ENCODE results near the gene CD22. TPM values are rescaled to one million over a fixed set of nuclear protein-coding genes. Genes with fewer than 3 reads are reported as not detected.

CD22 gene
- total and polyA plus RNA-seq, 8 donors = 2.0 to 5.7 (median 4.0) TPM; not detected in 3

DNA sequence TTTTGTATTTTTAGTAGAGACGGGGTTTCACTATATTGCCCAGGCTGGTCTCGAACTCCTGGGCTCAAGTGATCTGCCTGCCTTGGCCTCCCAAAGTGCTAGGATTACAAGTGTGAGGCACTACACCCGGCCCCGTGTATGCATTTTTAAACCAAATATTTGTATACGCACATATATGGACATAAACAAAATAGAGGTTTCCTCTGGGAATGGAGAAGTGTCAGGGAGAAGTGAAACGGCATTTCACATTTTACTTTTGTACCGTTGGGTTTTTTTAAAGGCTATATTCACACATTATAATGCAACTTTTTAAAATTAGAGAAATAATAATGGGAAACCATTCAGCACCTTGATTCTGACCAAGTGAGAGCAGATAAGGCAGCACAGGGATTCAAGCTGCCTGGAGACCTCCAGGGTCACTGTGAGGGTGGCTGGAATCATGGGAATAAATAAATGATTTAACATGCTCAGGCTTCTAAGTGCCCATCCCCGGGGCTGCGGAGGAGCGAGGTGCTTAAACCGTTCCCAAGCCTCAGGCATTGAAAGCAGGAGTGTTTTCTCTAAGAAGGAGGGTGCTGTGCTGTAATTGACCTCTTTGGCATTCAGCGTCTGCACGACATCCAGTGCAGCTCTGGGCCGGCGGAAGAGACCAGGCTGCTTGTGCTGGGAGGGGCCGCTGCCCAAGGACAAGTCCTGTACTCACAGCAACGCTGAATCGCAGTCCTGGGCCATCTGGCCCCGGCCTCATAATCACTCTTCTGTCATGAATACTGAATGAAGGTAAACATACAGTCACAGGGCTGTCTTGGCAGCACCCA is 66.6 kb downstream of the CD22 start:
- Histone ChIP-seq H3K4me3 (no peak overlapping the region), H3K27me3 (no peaks in the 10 kb centered on the region), H3K27ac (no peak overlapping the region), H3K9me3 (no peaks in the 10 kb centered on the region), H3K36me3 (no peaks in the 10 kb centered on the region), H3K4me1 (peaks cover 0 to 10% (median 4%) of the 10 kb centered on the region in 4 donors)
- peak; percentile 43 to 81 for DNase-seq
- intact Hi-C loops (cut with DNase I; ENCODE audit: low total_unique reads) = no loop called here
- WGBS, 5 donors = 31 to 51% (median 39%) methylated on average over 19 of the region's 19 CpGs
- TF ChIP-seq POLR2A (IDR thresholded peaks at IDR 0.05) (no peak), POLR2AphosphoS5 (IDR thresholded peaks at IDR 0.05) (no peak), EP300 (IDR thresholded peaks at IDR 0.05) (no peak)
- TF ChIP-seq, protein P1, sequence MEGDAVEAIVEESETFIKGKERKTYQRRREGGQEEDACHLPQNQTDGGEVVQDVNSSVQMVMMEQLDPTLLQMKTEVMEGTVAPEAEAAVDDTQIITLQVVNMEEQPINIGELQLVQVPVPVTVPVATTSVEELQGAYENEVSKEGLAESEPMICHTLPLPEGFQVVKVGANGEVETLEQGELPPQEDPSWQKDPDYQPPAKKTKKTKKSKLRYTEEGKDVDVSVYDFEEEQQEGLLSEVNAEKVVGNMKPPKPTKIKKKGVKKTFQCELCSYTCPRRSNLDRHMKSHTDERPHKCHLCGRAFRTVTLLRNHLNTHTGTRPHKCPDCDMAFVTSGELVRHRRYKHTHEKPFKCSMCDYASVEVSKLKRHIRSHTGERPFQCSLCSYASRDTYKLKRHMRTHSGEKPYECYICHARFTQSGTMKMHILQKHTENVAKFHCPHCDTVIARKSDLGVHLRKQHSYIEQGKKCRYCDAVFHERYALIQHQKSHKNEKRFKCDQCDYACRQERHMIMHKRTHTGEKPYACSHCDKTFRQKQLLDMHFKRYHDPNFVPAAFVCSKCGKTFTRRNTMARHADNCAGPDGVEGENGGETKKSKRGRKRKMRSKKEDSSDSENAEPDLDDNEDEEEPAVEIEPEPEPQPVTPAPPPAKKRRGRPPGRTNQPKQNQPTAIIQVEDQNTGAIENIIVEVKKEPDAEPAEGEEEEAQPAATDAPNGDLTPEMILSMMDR (IDR thresholded peaks at IDR 0.05) = no peak

DNA sequence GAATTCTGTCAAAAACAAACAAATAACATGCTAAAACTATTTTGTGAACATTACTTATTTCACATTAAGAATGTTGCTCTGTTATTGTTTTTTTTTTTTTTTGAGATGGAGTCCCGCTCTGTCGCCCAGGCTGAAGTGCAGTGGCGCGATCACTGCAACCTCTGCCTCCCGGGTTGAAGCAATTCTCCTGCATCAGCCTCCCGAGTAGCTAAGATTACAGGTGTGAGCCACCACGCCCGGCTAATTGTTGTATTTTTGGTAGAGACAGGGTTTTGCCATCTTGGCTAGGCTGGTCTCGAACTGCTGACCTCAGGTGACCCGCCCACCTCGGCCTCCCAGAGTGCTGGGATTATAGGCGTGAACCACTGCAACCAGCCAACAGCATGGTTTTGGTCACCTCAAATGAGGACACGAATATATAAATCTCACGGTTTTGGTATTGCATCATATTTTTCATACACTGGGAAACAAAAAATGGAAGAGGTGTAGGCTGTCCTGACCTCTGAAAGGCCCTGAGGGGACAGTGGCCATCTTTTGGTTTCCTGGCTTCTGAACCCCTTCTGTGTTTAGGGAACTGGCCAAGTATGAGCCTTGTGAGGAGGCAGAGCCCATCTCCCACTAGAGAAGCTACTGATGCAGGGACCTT is 67.4 kb downstream of the CD22 start:
- 85 to 90% (median 89%) methylated on average over 14 of the region's 14 CpGs for WGBS, 5 donors
- Histone ChIP-seq H3K9me3 (no peaks in the 10 kb centered on the region), H3K4me1 (peaks cover 0 to 10% (median 4%) of the 10 kb centered on the region in 4 donors), H3K27me3 (no peaks in the 10 kb centered on the region), H3K4me3 (no peak overlapping the region), H3K36me3 (no peaks in the 10 kb centered on the region), H3K27ac (no peak overlapping the region)
- no peak for TF ChIP-seq POLR2AphosphoS5 (IDR thresholded peaks at IDR 0.05)
- no peak for TF ChIP-seq EP300 (IDR thresholded peaks at IDR 0.05)
- TF ChIP-seq POLR2A (IDR thresholded peaks at IDR 0.05) = no peak
- TF ChIP-seq, protein P1 (IDR thresholded peaks at IDR 0.05) = no peak
- intact Hi-C loops (cut with DNase I; ENCODE audit: low total_unique reads) = no loop called here
- no peak for DNase-seq

Other genes with a start within 250 kb of the CD22 start
- 100 to 1,000 TPM in 4 of 5 donors, 10 to 100 TPM in 1; 84.8 to 704 (median 191) TPM for gene FXYD3, start 213.4 kb upstream of the CD22 start, total RNA-seq
- 100 to 1,000 TPM; 442 to 800 (median 537) TPM for gene FXYD3, start 213.4 kb upstream of the CD22 start, polyA plus RNA-seq
- gene LGI4, start 194.1 kb upstream of the CD22 start, total RNA-seq = 10 to 100 TPM in 3 of 5 donors, 1 to 10 TPM in 2; 3.1 to 40.0 (median 16.3) TPM
- gene LGI4, start 194.1 kb upstream of the CD22 start, polyA plus RNA-seq = 10 to 100 TPM in 2 of 3 donors, 1 to 10 TPM in 1; 4.4 to 18.6 (median 10.4) TPM
- gene FXYD1, start 190.4 kb upstream of the CD22 start, total RNA-seq = 100 to 1,000 TPM in 1 of 5 donors, 10 to 100 TPM in 2, 1 to 10 TPM in 1, not detected in 1; 7.5 to 193 (median 14.8) TPM
- 10 to 100 TPM; 24.0 to 67.4 (median 60.3) TPM for gene FXYD1, start 190.4 kb upstream of the CD22 start, polyA plus RNA-seq
- gene FXYD7, start 185.9 kb upstream of the CD22 start, total RNA-seq = 1 to 10 TPM in 1 of 5 donors, not detected in 4; 2.6 TPM
- under 1 TPM in 1 of 3 donors, not detected in 2; 0.55 TPM for gene FXYD7, start 185.9 kb upstream of the CD22 start, polyA plus RNA-seq
- gene FXYD5, start 174.5 kb upstream of the CD22 start, total RNA-seq = 100 to 1,000 TPM in 1 of 5 donors, 10 to 100 TPM in 4; 10.3 to 118 (median 19.2) TPM
- gene FXYD5, start 174.5 kb upstream of the CD22 start, polyA plus RNA-seq = 10 to 100 TPM; 37.9 to 81.1 (median 55.0) TPM
- gene FAM187B, start 100.4 kb upstream of the CD22 start, total RNA-seq = not detected
- under 1 TPM in 1 of 3 donors, not detected in 2; 0.25 TPM for gene FAM187B, start 100.4 kb upstream of the CD22 start, polyA plus RNA-seq
- gene LSR, start 80.2 kb upstream of the CD22 start, total RNA-seq = 100 to 1,000 TPM in 2 of 5 donors, 10 to 100 TPM in 3; 20.4 to 174 (median 72.8) TPM
- 10 to 100 TPM; 17.9 to 90.7 (median 84.4) TPM for gene LSR, start 80.2 kb upstream of the CD22 start, polyA plus RNA-seq
- 100 to 1,000 TPM in 1 of 5 donors, 10 to 100 TPM in 4; 26.8 to 105 (median 71.8) TPM for gene USF2, start 60.2 kb upstream of the CD22 start, total RNA-seq
- gene USF2, start 60.2 kb upstream of the CD22 start, polyA plus RNA-seq = 100 to 1,000 TPM in 1 of 3 donors, 10 to 100 TPM in 2; 83.9 to 109 (median 88.2) TPM
- 10 to 100 TPM in 1 of 5 donors, not detected in 4; 10.4 TPM for gene HAMP, start 46.7 kb upstream of the CD22 start, total RNA-seq
- gene HAMP, start 46.7 kb upstream of the CD22 start, polyA plus RNA-seq = 1 to 10 TPM in 1 of 3 donors, under 1 TPM in 1, not detected in 1; 0.60 to 6.6 TPM
- 1 to 10 TPM in 1 of 5 donors, under 1 TPM in 1, not detected in 3; 0.73 to 5.5 TPM for gene MAG, start 37.0 kb upstream of the CD22 start, total RNA-seq
- gene MAG, start 37.0 kb upstream of the CD22 start, polyA plus RNA-seq = under 1 TPM in 1 of 3 donors, not detected in 2; 0.05 TPM
- under 1 TPM in 1 of 5 donors, not detected in 4; 0.18 TPM for gene FFAR1, start 18.7 kb downstream of the CD22 start, total RNA-seq
- not detected for gene FFAR1, start 18.7 kb downstream of the CD22 start, polyA plus RNA-seq
- gene FFAR3, start 29.3 kb downstream of the CD22 start, total RNA-seq = not detected
- under 1 TPM in 2 of 3 donors, not detected in 1; 0.30 to 0.56 TPM for gene FFAR3, start 29.3 kb downstream of the CD22 start, polyA plus RNA-seq
- gene GPR42, start 41.9 kb downstream of the CD22 start, total RNA-seq = not detected
- gene GPR42, start 41.9 kb downstream of the CD22 start, polyA plus RNA-seq = under 1 TPM in 1 of 3 donors, not detected in 2; 0.19 TPM
- 1 to 10 TPM in 1 of 5 donors, not detected in 4; 1.4 TPM for gene FFAR2, start 119.1 kb downstream of the CD22 start, total RNA-seq
- gene FFAR2, start 119.1 kb downstream of the CD22 start, polyA plus RNA-seq = under 1 TPM; 0.35 to 0.62 (median 0.46) TPM
- gene KRTDAP, start 161.3 kb downstream of the CD22 start, total RNA-seq = not detected
- 1 to 10 TPM in 2 of 3 donors, not detected in 1; 2.3 to 3.0 TPM for gene KRTDAP, start 161.3 kb downstream of the CD22 start, polyA plus RNA-seq
- 10 to 100 TPM in 2 of 5 donors, 1 to 10 TPM in 2, not detected in 1; 4.9 to 36.9 (median 20.2) TPM for gene DMKN, start 184.5 kb downstream of the CD22 start, total RNA-seq
- gene DMKN, start 184.5 kb downstream of the CD22 start, polyA plus RNA-seq = 100 to 1,000 TPM in 1 of 3 donors, 10 to 100 TPM in 2; 76.7 to 139 (median 83.6) TPM
- not detected for gene SBSN, start 199.1 kb downstream of the CD22 start, total RNA-seq
- gene SBSN, start 199.1 kb downstream of the CD22 start, polyA plus RNA-seq = 10 to 100 TPM in 1 of 3 donors, 1 to 10 TPM in 1, not detected in 1; 1.1 to 29.2 TPM
- gene GAPDHS, start 204.3 kb downstream of the CD22 start, total RNA-seq = not detected
- gene GAPDHS, start 204.3 kb downstream of the CD22 start, polyA plus RNA-seq = not detected
- gene TMEM147, start 216.4 kb downstream of the CD22 start, total RNA-seq = 100 to 1,000 TPM in 1 of 5 donors, 10 to 100 TPM in 3, 1 to 10 TPM in 1; 7.0 to 121 (median 57.6) TPM
- 100 to 1,000 TPM in 1 of 3 donors, 10 to 100 TPM in 2; 63.4 to 131 (median 77.4) TPM for gene TMEM147, start 216.4 kb downstream of the CD22 start, polyA plus RNA-seq
- gene ATP4A, start 234.5 kb downstream of the CD22 start, total RNA-seq = 100 to 1,000 TPM in 4 of 5 donors, 1 to 10 TPM in 1; 9.8 to 890 (median 236) TPM
- gene ATP4A, start 234.5 kb downstream of the CD22 start, polyA plus RNA-seq = 100 to 1,000 TPM; 257 to 357 (median 345) TPM